Measurements from ENCODE around the gene GPALPP1. TPM values are rescaled to one million over a fixed set of nuclear protein-coding genes. Genes with fewer than 3 reads are reported as not detected.

GPALPP1 gene
- total and polyA plus RNA-seq, 9 donors, result 17.3 to 31.9 (median 24.9) TPM

- Histone ChIP-seq H3K4me3 (no peak overlapping the region), H3K9me3 (no peaks in the 10 kb centered on the region), H3K4me1 (ENCODE audit: insufficient read depth) (no peaks in the 10 kb centered on the region), H3K27ac (no peak overlapping the region), H3K36me3 (no peaks in the 10 kb centered on the region), H3K27me3 (no peaks in the 10 kb centered on the region)
- DNase-seq, result peak in 1 of 5 donors; percentile 34
- TF ChIP-seq POLR2A (IDR thresholded peaks at IDR 0.05) (no peak), EP300 (IDR thresholded peaks at IDR 0.05) (no peak), CTCF (IDR thresholded peaks at IDR 0.05) (peak; percentile 44 to 82 (median 66))
- WGBS, 3 donors, result 35 to 44% (median 41%) methylated on average over 4 of the region's 4 CpGs
- intact Hi-C loops (cut with DNase I), result loop anchor here (5.0 to 10.0 kb wide), 4 partner anchors 43 to 1065 kb away; no protein-coding TSS in a partner anchor
Measured at GRCh38 chr13:44969551-44970484, 19.5 kb upstream of the GPALPP1 start.

GRCh38 chr13:44971656-44972595 is 17.4 kb upstream of the GPALPP1 start:
- Histone ChIP-seq H3K27ac (no peak overlapping the region), H3K36me3 (no peaks in the 10 kb centered on the region), H3K27me3 (no peaks in the 10 kb centered on the region), H3K4me1 (ENCODE audit: insufficient read depth) (no peaks in the 10 kb centered on the region), H3K9me3 (no peaks in the 10 kb centered on the region), H3K4me3 (no peak overlapping the region)
- 82 to 87% (median 84%) methylated on average over 7 of the region's 7 CpGs for WGBS, 3 donors
- no peak for DNase-seq
- TF ChIP-seq EP300 (IDR thresholded peaks at IDR 0.05) (no peak), CTCF (IDR thresholded peaks at IDR 0.05) (no peak), POLR2A (IDR thresholded peaks at IDR 0.05) (no peak)
- intact Hi-C loops (cut with DNase I), result loop anchor here (5.0 to 10.0 kb wide), 2 partner anchors 490 to 1067 kb away; no protein-coding TSS in a partner anchor

- TF ChIP-seq CTCF (IDR thresholded peaks at IDR 0.05), result peak in 2 of 3 donors; percentile 36 to 59
- TF ChIP-seq EP300 (IDR thresholded peaks at IDR 0.05), result no peak
- no peak overlapping the region for H3K4me3 ChIP-seq
- intact Hi-C loops (cut with DNase I), result loop anchor here (5.0 to 10.0 kb wide), 2 partner anchors 491 to 1068 kb away; no protein-coding TSS in a partner anchor
- DNase-seq, result no peak
- no peaks in the 10 kb centered on the region for H3K4me1 ChIP-seq (ENCODE audit: insufficient read depth)
- no peak overlapping the region for H3K27ac ChIP-seq
- 3 to 6% (median 5%) methylated on average over 3 of the region's 3 CpGs for whole genome bisulfite sequencing, 3 donors
- no peaks in the 10 kb centered on the region for H3K9me3 ChIP-seq
- H3K36me3 ChIP-seq, result no peaks in the 10 kb centered on the region
- no peaks in the 10 kb centered on the region for H3K27me3 ChIP-seq
Measured at GRCh38 chr13:44972956-44973581, 16.3 kb upstream of the GPALPP1 start.

Data from ovary (tissue), 9 donors.